GM18909 (cell line): ENCODE data around the gene LRP2.
A peak's percentile ranks its signal among the peaks of the same experiment; 100 is the strongest.

Experiments used
- ATAC-seq: cut with Tn5 transposase; IDR thresholded peaks from one replicate; pipeline ENCODE4 v1.9.1; 2021; ENCODE audit warnings: mild to moderate bottlenecking; ENCODE audit not compliant: unreplicated experiment, poor library complexity

Gene LRP2

DNA sequence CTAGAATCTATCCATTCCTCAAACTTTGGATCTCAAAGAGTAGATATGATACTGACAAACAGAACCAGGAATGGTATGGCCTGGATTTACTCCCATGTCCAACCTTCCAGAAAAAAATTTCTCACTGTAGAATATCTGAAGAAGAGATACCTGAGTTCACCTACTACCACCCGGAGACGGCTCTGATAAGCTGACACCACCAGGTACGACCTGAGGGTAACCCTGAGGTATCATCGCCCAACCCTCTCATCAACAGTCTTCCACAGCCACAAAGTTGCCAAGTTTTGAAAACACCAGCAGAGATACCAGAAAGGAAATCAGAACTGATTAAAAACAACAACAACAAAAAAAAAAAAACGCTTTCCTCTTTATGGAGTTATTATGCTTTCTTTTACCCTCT is 102.9 kb downstream of the LRP2 start:
- no peak for ATAC-seq

DNA sequence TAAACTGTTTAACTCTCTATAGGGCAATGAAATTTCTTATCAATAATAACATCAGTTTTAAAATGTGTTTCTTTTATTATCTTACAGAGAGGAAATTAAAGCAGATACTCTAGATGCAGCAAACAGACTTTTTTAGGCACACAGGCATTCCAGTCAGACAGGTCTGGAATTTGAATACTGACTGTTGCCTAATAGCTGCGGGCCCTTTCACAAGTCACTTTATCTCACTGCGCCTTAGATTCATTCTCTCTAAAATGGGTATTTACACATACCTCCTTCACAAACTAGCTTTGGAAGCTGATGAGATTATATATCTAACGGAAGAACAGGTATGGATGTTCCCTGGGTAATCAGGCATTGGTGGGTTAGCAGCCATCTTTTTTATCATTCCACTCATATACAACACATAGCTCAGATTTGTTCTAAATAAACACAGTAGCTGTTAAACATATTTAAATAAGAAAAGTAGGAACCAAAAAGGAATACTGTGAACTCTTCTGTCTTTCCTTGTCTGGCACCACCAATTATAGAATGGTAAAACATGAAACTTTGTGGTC is 104.2 kb downstream of the LRP2 start:
- no peak for ATAC-seq

DNA sequence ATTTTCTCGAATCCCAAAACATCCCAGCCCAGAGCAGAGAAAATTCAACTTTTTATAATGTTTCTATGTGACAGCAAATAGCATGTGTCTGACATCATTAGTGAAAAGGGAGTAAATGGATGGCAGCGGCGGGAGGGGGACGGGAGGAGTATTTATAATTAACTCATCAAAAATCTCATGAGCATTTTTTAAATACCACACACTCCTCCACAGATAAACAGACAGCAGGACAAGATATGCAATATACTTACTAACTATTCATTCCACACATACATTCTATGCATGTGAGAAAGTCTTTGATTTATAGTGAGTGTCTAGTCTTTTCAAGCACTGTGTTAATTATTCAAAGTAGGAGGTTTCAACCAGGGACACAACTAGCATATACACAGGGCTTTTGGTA is 107.6 kb downstream of the LRP2 start:
- ATAC-seq = no peak

DNA sequence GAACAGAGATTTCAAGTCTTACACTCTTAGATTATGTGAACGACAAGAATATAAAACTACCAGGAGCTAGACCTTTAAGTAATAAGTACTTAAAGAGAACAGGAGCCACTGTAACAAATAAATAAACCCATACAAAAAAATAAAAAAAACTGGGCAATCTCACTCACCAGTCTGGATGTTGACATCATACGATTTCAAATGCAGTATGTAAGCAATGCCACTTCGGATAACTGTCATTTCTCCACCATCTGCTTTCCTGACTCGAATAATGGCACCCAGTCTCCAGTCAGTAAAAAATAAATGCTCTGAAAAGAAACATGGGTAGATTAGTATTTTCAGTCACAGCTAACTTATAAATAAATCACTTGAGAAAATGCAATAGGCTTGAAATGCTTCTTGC is 115.1 kb downstream of the LRP2 start:
- no peak for ATAC-seq

DNA sequence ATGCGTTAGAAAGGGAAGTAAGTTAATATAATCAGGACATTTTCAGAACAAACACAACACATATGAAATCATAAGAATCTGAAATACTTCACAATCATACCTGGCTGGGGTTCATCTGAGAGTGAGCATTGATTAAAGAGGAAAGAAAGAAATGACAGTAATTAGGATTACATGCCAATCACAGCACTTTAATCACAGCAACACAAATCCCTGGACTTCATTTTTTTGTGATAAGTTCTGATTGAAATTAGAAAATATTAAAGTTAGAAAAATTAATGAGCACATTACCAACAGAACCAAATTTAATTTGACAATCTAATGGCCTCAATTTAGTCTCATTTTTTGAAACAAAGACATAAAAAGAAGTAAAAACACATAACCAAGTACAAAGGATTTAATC is 121.9 kb downstream of the LRP2 start:
- no peak for ATAC-seq

DNA sequence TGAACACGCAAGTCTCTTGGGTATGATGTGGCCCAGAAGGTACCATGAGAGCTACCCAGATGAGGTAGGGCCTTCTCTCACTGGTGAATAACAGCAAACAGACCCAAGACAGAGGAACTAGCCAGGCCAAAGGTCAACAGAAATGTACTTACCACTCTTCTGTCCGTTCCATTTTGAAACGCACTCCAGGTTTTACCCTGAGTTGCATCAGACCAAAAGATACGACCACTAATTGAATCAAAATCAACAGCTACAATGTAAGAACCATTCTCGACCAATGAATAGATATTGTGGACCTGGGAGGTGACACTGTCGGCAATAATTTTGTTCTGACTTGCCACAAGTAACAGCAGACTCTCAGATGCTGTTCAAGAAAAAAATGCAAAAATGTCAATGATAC is 124.4 kb downstream of the LRP2 start:
- no peak for ATAC-seq

DNA sequence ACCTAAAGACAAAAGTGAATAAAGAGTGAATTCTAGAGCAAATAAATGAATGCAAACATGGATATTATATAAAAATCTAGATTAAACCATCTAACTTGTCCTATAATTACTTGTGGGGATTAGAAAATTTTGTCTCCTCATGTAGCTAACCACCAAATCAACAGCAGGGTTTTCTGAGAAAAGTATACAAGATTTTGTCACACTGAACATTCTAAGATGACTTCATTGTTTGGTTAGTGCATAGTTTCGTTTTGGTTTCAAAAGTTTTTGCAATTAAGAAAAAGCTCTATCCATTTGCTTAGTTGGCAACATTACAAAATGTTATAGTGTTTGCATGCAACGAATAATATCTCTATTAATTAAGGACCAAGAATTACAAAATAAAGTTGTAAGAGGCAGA is 125.0 kb downstream of the LRP2 start:
- ATAC-seq = no peak

DNA sequence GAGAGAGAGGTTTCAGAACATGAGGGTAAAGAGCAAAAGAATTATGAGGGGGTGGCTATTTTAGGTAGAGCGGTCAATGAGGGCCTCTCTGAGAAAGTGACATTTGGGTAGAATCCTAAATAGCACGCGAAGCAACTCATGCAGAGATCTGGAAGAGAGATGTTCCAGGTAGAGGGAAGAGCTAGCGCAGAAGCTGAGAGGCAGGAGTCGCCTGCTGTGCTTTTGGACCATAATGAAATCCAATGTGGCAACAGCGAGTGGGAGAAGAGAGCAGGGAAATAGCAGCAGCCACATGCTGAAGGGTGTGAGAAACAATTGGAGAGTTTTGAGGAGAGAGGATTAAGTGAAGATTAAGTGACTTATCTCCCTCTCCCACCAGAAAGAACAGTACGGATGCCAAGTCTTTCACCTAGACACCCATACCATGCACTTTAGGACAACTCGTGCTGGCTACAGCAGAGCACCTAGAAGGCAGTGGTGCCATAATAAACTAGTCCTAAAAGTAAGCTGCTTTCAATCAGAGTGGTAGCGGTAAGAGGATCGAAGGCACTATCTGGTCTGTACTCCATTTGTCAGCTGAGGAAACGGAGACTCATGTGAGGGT is 129.7 kb downstream of the LRP2 start:
- no peak for ATAC-seq

DNA sequence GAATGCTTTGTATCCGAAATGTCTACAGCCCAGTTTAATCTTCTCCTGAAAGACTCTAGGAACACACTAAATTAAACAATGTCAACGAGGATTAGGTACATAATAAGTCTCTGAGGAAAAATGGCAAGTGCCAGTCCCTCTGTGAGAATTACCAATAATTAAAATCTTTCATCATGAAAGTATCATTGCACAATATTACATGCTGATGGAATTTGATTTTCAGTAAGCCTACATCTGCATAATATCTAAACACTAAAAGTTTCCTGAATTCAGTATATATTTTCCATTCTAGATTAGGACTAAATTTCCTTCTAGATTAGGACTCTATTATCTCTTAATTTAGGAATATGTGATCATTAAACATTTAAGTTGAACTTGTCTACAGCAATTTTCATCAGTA is 132.1 kb downstream of the LRP2 start:
- no peak for ATAC-seq

DNA sequence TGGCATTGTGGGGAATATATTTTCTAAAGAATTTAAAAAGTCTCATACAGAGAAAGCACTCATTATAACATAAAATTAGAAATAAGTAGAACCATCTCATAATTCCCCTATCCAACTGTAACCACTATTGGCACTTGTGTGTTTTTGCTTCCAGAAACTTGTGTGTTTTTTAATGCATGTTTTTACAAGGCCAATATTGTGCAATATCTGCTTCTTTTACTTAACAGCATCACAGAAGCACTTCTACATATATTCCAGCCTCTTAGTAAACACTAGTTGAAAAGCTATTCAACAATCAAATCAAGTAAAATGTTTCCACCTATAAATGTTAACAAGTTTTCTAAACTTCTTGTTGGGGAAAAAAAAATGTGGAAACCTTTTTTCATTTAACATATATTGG is 132.7 kb downstream of the LRP2 start:
- no peak for ATAC-seq

DNA sequence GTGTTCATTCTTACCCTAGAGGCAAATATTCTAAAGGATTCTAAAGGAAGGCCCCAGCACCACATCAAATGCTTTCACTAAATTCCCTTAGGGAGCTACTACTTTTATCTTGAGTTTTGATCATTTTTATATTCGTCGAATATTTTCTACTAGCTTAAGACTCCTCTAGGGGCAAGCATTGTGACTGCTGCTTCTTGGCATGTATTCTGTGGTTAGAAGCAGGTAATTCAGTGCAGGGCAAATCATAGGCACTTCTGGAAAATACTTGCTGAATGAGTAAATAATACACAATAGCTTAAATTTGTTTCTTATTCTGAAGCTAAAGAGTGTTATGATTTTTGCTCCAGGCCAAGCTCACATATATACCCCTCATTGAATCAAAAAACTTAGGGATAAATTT is 136.4 kb downstream of the LRP2 start:
- ATAC-seq = no peak

DNA sequence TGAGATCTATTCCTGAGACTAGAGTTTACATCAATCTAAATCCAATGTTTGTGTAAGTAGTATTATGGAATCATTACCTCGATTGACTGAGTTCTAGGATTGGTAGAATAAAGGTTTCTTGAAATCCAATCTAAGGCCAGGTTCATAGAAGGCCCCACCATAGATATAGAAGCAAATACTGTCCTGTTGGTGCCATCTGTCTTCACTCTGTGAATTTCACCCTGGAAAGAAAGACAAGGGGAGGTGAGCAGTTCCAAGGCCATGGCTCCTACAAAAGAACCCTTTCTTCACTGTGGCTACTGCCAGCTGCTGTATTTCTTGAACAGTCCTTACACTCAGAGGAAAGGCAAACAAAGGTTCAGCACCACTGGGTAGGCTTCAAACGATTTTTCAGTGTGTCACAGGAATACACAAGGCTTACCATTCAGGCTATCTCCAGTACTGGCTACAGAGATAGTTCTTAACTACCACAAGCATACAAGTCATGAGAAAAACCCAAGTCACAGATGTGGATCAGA is 137.0 kb downstream of the LRP2 start:
- ATAC-seq = no peak

DNA sequence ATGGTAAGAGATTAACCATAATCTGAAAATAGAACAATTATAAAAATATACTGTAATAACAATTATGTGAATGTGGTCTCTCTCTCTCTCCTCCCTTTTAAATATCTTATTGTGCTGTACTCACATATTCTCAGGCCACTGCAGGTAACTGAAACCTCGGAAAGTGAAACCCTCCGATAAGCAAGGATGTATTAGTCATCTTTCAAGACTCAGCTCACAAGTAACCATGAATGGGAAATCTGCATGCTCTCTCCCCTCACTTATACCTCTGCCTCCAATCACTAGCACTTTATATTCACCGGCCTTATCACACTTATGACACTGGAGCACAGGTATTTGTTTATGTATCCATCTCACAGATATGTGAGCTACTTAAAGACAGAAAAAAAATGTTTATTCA is 139.7 kb downstream of the LRP2 start:
- peak; percentile 70 for ATAC-seq

DNA sequence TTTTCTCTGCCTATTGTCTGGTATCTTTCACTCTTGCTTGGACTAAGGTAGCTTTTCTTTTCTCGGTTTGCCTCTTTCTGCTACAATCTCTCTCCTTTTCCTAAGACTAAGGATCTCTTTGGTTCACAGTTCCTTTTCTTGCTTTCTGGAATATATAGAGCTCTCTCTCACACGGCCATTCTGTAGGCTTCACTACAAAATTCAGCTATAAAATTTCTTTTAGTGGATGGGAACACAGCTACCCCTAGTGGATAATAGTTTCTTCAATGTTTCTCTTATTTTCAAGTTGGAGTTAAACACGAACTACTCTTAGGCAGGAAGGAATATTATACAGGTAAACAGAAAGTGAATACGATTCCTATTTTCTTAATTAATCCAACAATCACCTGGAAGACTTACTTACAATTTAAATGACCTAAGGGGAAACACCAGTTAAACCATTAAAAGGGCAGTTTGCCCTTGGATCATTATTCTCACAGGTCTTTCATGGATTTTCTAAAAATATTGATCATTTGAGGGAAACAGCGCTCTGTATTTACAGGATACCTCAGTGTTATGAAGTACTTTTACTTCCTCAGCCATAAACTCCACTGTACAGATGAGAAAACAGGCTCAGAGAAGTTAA is 140.5 kb downstream of the LRP2 start:
- ATAC-seq = no peak

DNA sequence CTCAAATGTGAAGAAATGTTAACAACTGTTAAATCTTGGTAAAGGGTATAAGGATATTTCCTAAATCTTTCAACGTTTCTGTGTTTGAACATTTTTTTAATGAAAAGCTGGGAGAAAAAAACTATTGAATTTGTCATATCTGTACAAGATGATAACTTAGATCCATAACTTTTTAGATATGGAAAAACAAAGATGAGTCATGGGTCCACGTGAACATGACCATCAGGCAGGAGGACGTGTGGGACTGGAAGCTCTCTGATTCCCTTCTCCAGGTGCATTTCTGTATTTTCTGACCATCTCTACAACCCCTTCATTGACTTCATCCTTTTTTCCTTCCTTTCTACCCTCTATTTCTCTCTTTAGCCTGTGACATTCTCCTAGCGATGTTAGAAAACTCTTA is 151.4 kb downstream of the LRP2 start:
- ATAC-seq = no peak

DNA sequence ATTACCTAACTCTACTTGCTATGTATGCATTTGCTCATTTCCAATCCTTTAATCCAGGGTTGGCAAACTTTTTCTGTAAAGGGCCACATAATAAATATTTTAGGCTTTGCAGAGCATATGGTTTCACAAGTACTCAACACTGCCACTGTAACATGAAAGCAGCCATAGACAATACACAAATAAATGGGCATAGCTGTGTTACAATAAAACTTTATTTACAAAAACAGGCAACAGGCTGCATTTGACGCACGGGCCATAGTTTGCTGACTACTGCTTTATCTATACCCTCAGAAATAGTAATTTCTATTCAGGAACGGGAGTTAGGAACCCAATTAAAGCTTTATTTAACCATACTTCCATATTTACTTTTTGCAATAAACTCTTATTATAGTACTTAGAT is 154.3 kb downstream of the LRP2 start:
- no peak for ATAC-seq

DNA sequence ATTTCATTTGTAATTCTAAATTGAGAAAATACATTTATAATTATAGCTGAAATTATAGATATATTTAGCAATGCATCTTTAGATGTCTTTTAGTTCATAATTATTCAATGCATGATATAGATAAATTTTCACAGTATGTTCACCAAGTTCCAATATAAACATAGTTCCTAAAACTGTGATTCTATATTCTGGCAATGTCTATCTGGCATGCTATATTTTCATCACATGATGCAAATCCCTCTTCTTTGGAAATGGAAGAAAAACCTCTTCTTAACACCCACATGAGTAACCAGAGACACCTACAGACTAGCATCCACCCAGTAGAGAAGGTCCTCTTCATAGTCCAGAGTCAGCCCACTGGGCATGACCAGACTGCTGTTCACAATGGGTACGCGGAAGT is 157.2 kb downstream of the LRP2 start:
- ATAC-seq = no peak

DNA sequence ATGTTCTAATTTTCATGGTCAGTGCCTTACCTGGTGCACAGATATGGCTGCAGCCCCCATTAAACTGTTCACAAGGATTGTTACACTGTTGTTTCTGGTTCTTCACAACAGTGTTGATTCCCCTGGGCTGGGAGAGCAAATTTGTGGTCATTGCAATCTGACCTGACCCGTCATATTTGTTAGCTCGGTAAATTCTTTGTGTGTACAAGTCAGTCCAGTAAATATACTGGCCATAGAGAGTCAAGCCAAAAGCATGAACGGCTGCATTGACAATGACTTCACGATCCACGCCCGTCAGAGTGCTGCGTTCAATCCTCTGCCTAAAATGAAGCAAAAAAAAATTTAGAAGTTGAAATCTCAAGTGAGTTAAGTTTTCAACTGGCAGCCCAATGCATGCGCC is 158.4 kb downstream of the LRP2 start:
- no peak for ATAC-seq

DNA sequence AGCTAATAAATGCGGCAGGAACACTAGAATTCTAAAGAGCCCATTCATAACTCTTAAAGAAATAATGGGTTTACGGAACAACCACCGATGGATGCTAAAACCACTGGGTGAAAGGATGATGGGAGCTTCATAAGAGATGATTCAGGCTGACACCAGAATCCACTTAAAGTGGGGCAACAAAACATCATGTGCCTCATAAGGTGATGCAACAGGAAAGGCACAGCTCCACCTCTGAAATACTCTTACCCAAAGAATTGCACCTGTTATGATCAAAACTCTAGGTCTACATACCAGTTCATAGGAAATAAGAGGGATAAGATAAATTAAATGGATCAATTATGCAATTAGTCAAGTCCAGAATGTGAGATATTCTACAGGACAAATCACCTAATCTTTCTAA is 161.6 kb downstream of the LRP2 start:
- no peak for ATAC-seq

DNA sequence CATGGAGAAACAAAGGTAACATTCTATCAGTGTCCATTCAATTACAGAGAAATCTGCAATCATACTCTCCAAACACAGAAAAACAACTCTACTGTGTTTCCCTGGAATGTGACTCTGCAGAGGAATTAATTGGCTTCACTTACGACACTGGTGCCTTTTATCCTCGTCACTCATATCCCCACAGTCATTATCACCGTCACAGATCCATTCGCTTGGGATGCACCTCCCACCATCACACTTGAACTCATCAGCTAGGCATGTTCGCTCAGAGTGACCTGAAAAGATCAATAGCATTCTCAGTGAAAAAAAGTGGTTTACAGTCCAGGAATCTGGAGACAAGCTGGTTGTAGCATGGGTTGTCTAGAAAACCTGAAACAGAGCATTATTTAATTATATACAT is 168.7 kb downstream of the LRP2 start:
- no peak for ATAC-seq

DNA sequence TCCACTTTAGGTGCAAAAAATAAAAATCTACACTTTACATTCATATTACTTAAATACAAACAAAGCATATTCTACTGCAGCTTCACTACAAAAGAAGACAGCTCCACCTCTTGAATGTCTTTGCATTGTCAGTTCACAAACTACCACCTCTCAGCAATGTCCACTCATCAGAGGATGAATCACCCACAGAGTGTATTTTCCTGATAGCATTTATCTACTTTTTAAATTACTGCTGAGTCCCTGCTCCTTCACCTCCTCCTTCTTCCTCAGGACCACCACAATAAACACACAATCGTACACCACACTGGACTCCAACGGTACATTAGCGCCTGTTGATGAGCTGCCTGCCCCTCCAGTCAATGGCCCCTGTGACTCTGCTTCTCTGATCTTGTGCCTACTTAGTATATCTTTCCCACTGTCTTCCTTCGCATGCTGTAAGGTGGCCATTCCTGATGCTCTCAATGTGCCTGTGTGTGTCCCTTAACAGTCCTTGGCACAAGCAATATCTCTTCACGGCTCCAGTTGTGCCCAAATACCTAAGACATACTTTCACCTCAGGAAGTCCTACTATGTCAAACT is 172.0 kb downstream of the LRP2 start:
- ATAC-seq = no peak

DNA sequence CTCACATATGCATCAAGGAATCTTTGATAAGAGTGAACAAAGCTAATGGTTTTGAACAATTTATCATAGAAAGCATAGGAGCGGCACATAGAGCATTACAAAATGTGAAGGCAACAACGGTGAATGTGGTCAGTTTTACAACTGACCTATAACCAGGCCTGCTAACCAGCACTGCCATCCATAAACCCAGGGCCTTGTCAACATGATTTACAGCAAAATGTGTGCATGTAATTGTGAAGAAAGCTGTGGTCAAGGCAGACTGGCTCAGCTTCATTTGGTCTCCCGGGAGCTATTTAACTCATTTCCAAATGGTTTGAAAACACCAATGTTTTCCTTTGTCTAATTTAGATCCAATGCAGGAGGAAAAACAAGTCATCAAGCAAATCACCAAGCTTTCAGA is 173.2 kb downstream of the LRP2 start:
- ATAC-seq = no peak
